CD4-positive, alpha-beta T cell (primary cell): ENCODE measurements around the gene SH3BP5L. TPM values are rescaled to one million over a fixed set of nuclear protein-coding genes. Genes with fewer than 3 reads are reported as not detected.

ENCODE experiments used
- ATAC-seq: fragments of 200-7000 bp; cut with Tn5 transposase; one replicate; pipeline ENCODE4 v1.10.0; 2022; ENCODE audit warnings: mild to moderate bottlenecking; ENCODE audit not compliant: poor library complexity
- CTCF ChIA-PET: fragments of 350-600 bp; sonication (Branson Sonifier 250); formaldehyde crosslinking; loops from one replicate; lab custom pipeline; 2021; ENCODE audit warnings: antibody characterized with exemption, inconsistent platforms; lab: Charles Lee
- POLR2A ChIA-PET: fragments of 350-600 bp; sonication (Branson Sonifier 250); formaldehyde crosslinking; loops from one replicate; lab custom pipeline; 2021; ENCODE audit warnings: antibody characterized with exemption, inconsistent platforms; lab: Charles Lee
- DNase-seq, 14 experiments: peaks; one replicate each; pipeline ENCODE4 v3.0.0-alpha.2; 2013 to 2020; ENCODE audit warnings: mixed read lengths in 2 of 14
- H3K27ac ChIP-seq, 2 donors: one replicate each; pipeline versions ENCODE4 v1.5.1 to v1.7.0; 2013; ENCODE audit warnings: low read length in 2 of 2, low read depth in 1 of 2, mild to moderate bottlenecking in 1 of 2
- H3K27me3 ChIP-seq, 2 experiments: 1 replicate in 1 of 2; 2 replicates in 1 of 2; pipeline versions ENCODE4 v1.6.1 to v1.7.0; 2013; ENCODE audit warnings: low read length in 2 of 2, control low read depth in 1 of 2, mild to moderate bottlenecking in 1 of 2, moderate library complexity in 1 of 2; ENCODE audit not compliant: insufficient read depth in 2 of 2, control insufficient read depth in 1 of 2
- H3K36me3 ChIP-seq: one replicate; pipeline ENCODE4 v1.6.1; 2013; ENCODE audit warnings: low read length, control low read depth; ENCODE audit not compliant: insufficient read depth
- H3K4me1 ChIP-seq: one replicate; pipeline ENCODE4 v1.6.1; 2013; ENCODE audit warnings: low read length, control low read depth; ENCODE audit not compliant: insufficient read depth
- H3K4me3 ChIP-seq: one replicate; pipeline ENCODE4 v1.5.1; 2013; ENCODE audit warnings: mild to moderate bottlenecking, low read length, moderate library complexity
- H3K9me3 ChIP-seq, 2 experiments: 1 replicate in 1 of 2; 2 replicates in 1 of 2; pipeline versions ENCODE4 v1.6.1 to v1.7.0; 2013; ENCODE audit warnings: low read length in 2 of 2, mild to moderate bottlenecking in 2 of 2, control low read depth in 1 of 2, moderate library complexity in 1 of 2; ENCODE audit not compliant: control insufficient read depth in 1 of 2, insufficient read depth in 1 of 2
- H3K27ac Mint-ChIP-seq: one replicate; pipeline ENCODE4 v1.8.0; 2020; ENCODE audit warnings: mixed read lengths
- H3K27me3 Mint-ChIP-seq: one replicate; pipeline ENCODE4 v1.8.0; 2021; ENCODE audit warnings: mixed read lengths
- H3K36me3 Mint-ChIP-seq: one replicate; pipeline ENCODE4 v1.8.0; 2021; ENCODE audit warnings: low read depth, mixed read lengths
- H3K4me1 Mint-ChIP-seq: one replicate; pipeline ENCODE4 v1.8.0; 2021; ENCODE audit warnings: low read depth, mixed read lengths
- H3K4me3 Mint-ChIP-seq: one replicate; pipeline ENCODE4 v1.8.0; 2020; ENCODE audit warnings: mild to moderate bottlenecking, mixed read lengths
- H3K9me3 Mint-ChIP-seq: one replicate; pipeline ENCODE4 v1.8.0; 2020; ENCODE audit warnings: mixed read lengths
- CTCF ChIP-seq: fragments of 200-600 bp; IDR thresholded peaks from one replicate; pipeline ENCODE4 v1.8.0; 2022; ENCODE audit warnings: antibody characterized with exemption, mild to moderate bottlenecking
- intact Hi-C, 2 experiments: fragments of 100-400 bp; cut with DNase I in 1 of 2; cut with micrococcal nuclease in 1 of 2; formaldehyde crosslinking; loops; one replicate each; pipeline versions ENCODE4 v1.15.1 to v1.9.0; 2023 to 2025; cut with DNase I, micrococcal nuclease
- total RNA-seq, 174 experiments: library from RNA in 2 of 174; stranded (reverse) in 2 of 174; gene quantifications; one replicate each; pipeline ENCODE4 v1.2.3 and lab custom pipeline; 2021 to 2026

SH3BP5L gene
- total RNA-seq, 2 experiments from 2014 or later, result 21.7 to 25.2 TPM

- Histone ChIP-seq H3K9me3 (no peaks in the 10 kb centered on the region), H3K4me3 (peak overlapping the region; percentile 70), H3K4me1 (peaks cover 27% of the 10 kb centered on the region), H3K36me3 (no peaks in the 10 kb centered on the region), H3K27ac (peak overlapping the region; percentile 62 to 69), H3K27me3 (no peaks in the 10 kb centered on the region)
- no peaks in the 10 kb centered on the region for H3K27me3 Mint-ChIP-seq
- intact Hi-C loops, result loop anchor here (1.0 to 2.0 kb wide), 2 partner anchors 10 to 42 kb away; no protein-coding TSS in a partner anchor
- ChIA-PET CTCF (interaction anchor here (1.7 kb wide), 1 partner anchor 37 kb away, joined by 4 read pairs; the partner anchor contains the start of gene SH3BP5L), POLR2A (interaction anchor here (1.6 to 4.0 kb wide), 4 partner anchors 10 to 43 kb away, joined by 9 to 33 read pairs (median 14); partner anchors contain the start of genes PGBD2, SH3BP5L and ZNF672)
- H3K9me3 Mint-ChIP-seq, result no peaks in the 10 kb centered on the region
- peak overlapping the region; percentile 88 for H3K4me3 Mint-ChIP-seq
- DNase-seq (peak; percentile 58 to 90 (median 78)), ATAC-seq (peak; percentile 56)
- peaks cover 8% of the 10 kb centered on the region for H3K36me3 Mint-ChIP-seq
- H3K4me1 Mint-ChIP-seq, result peaks cover 46% of the 10 kb centered on the region
- H3K27ac Mint-ChIP-seq, result peak overlapping the region; percentile 96
- TF ChIP-seq CTCF, result no peak
These were observed 37.5 kb upstream of the SH3BP5L start for GRCh38 chr1:248862998-248863881.

- TF ChIP-seq CTCF, result no peak
- Histone ChIP-seq H3K9me3 (no peaks in the 10 kb centered on the region), H3K4me3 (peak overlapping the region; percentile 70), H3K27me3 (no peaks in the 10 kb centered on the region), H3K4me1 (peaks cover 33% of the 10 kb centered on the region), H3K36me3 (no peaks in the 10 kb centered on the region), H3K27ac (peak overlapping the region; percentile 62 to 69)
- Mint-ChIP-seq H3K4me1 (peaks cover 52% of the 10 kb centered on the region), H3K27ac (peak overlapping the region; percentile 96), H3K36me3 (peaks cover 9% of the 10 kb centered on the region), H3K4me3 (peak overlapping the region; percentile 81), H3K9me3 (no peaks in the 10 kb centered on the region), H3K27me3 (no peaks in the 10 kb centered on the region)
- no peak for DNase-seq
- peak; percentile 30 for ATAC-seq
- intact Hi-C loops, result loop anchor here in 1 of 2 experiments (2.0 kb wide), 1 partner anchor 42 kb away; no protein-coding TSS in a partner anchor
- POLR2A ChIA-PET, result interaction anchor here (1.0 to 4.0 kb wide), 5 partner anchors 11 to 46 kb away, joined by 3 to 33 read pairs (median 9); partner anchors contain the start of genes PGBD2 and ZNF672
- CTCF ChIA-PET, result interaction anchor here (1.7 kb wide), 1 partner anchor 37 kb away, joined by 4 read pairs; the partner anchor contains the start of gene SH3BP5L
These were observed 36.9 kb upstream of the SH3BP5L start for GRCh38 chr1:248862695-248862997.

- Mint-ChIP-seq H3K27ac (peak overlapping the region; percentile 96), H3K4me1 (peaks cover 60% of the 10 kb centered on the region), H3K27me3 (no peaks in the 10 kb centered on the region), H3K4me3 (peak overlapping the region; percentile 71), H3K9me3 (no peaks in the 10 kb centered on the region), H3K36me3 (peaks cover 9% of the 10 kb centered on the region)
- no peak for ATAC-seq
- H3K27me3 ChIP-seq, result no peaks in the 10 kb centered on the region
- no peak for TF ChIP-seq CTCF
- no peak for DNase-seq
- no peak overlapping the region for H3K4me3 ChIP-seq
- H3K4me1 ChIP-seq, result peaks cover 40% of the 10 kb centered on the region
- intact Hi-C loops, result loop anchor here in 1 of 2 experiments (2.0 kb wide), 1 partner anchor 43 kb away; no protein-coding TSS in a partner anchor
- H3K27ac ChIP-seq, result no peak overlapping the region
- ChIA-PET POLR2A (interaction anchor here (1.0 to 4.0 kb wide), 5 partner anchors 12 to 47 kb away, joined by 3 to 33 read pairs (median 9); partner anchors contain the start of genes PGBD2 and ZNF672), CTCF (interaction anchor here (1.7 kb wide), 1 partner anchor 36 kb away, joined by 4 read pairs; the partner anchor contains the start of gene SH3BP5L)
- H3K9me3 ChIP-seq, result no peaks in the 10 kb centered on the region
- H3K36me3 ChIP-seq, result no peaks in the 10 kb centered on the region
These were observed 35.9 kb upstream of the SH3BP5L start for GRCh38 chr1:248861616-248862015.
